ENCODE measurements around the gene ANTKMT.

The ANTKMT gene

GRCh38 chr16:715477-716199 is 5.3 kb upstream of the ANTKMT start:
- peak; percentile 9 for DNase-seq

GRCh38 chr16:716200-716568 is 4.8 kb upstream of the ANTKMT start:
- no peak for DNase-seq

GRCh38 chr16:716768-717325 is 4.1 kb upstream of the ANTKMT start:
- no peak for DNase-seq

GRCh38 chr16:717450-718245 is 3.3 kb upstream of the ANTKMT start:
- DNase-seq: no peak

GRCh38 chr16:718389-718788 is 2.6 kb upstream of the ANTKMT start:
- DNase-seq: no peak

- no peak for DNase-seq
These were observed 2.0 kb upstream of the ANTKMT start for GRCh38 chr16:718922-719321.

- peak; percentile 11 for DNase-seq
These were observed 1.0 kb upstream of the ANTKMT start for GRCh38 chr16:719815-720446.

GRCh38 chr16:720447-720989 is 428 bp upstream of the ANTKMT start:
- DNase-seq: peak; percentile 42

GRCh38 chr16:721765-722540 is 1.0 kb downstream of the ANTKMT start:
- DNase-seq: no peak

- no peak for DNase-seq
These were observed 2.1 kb downstream of the ANTKMT start for GRCh38 chr16:722835-723633.

- DNase-seq: no peak
These were observed 2.7 kb downstream of the ANTKMT start for GRCh38 chr16:723695-724094.

GRCh38 chr16:724188-725040 is 3.5 kb downstream of the ANTKMT start:
- no peak for DNase-seq

- no peak for DNase-seq
These were observed 4.1 kb downstream of the ANTKMT start for GRCh38 chr16:725041-725376.

- no peak for DNase-seq
These were observed 4.7 kb downstream of the ANTKMT start for GRCh38 chr16:725463-726187.

GRCh38 chr16:726188-726437 is 5.2 kb downstream of the ANTKMT start:
- DNase-seq: peak; percentile 17

GRCh38 chr16:726438-727290 is 5.7 kb downstream of the ANTKMT start, which contains the start of the genes CCDC78 and HAGHL:
Gene CCDC78 (minus strand): TSS chr16:726443. CDS start chr16:726367, 76 bp downstream.
Gene HAGHL (plus strand): TSS chr16:727106. CDS start chr16:727510, 404 bp downstream.
- DNase-seq: peak; percentile 12

GRCh38 chr16:727291-727977 is 6.5 kb downstream of the ANTKMT start:
- no peak for DNase-seq

- DNase-seq: peak; percentile 33
These were observed 7.4 kb downstream of the ANTKMT start for GRCh38 chr16:728131-728889.

All from NCI-H1436 (cell line).